ENCODE measurements around the gene GPR137B. TPM values are rescaled to one million over a fixed set of nuclear protein-coding genes. Genes with fewer than 3 reads are reported as not detected.

GPR137B gene
- total and polyA plus RNA-seq, 11 donors = 14.9 to 49.8 (median 43.7) TPM

- H3K27me3 ChIP-seq = no peaks in the 10 kb centered on the region
- ATAC-seq = no peak
- TF ChIP-seq POLR2A (IDR thresholded peaks at IDR 0.05) (no peak), CTCF (IDR thresholded peaks at IDR 0.05) (no peak)
- H3K36me3 ChIP-seq = peaks cover 0 to 8% (median 0%) of the 10 kb centered on the region in 9 donors
- 77 to 87% (median 80%) methylated on average over 5 of the region's 5 CpGs for WGBS, 4 donors
- H3K4me1 ChIP-seq = peaks cover 0 to 19% (median 7%) of the 10 kb centered on the region in 12 donors
- H3K9me3 ChIP-seq = no peaks in the 10 kb centered on the region
- H3K27ac ChIP-seq = no peak overlapping the region
- no peak for DNase-seq
- intact Hi-C loops (cut with DNase I) = no loop called here
- no peak overlapping the region for H3K4me3 ChIP-seq
These were observed 30.9 kb downstream of the GPR137B start for GRCh38 chr1:236173174-236173767.

- H3K4me3 ChIP-seq = no peak overlapping the region
- 92 to 95% (median 93%) methylated on average over 12 of the region's 12 CpGs for WGBS, 4 donors
- no peaks in the 10 kb centered on the region for H3K27me3 ChIP-seq
- no peak for ATAC-seq
- H3K9me3 ChIP-seq = no peaks in the 10 kb centered on the region
- no peak overlapping the region for H3K27ac ChIP-seq
- H3K4me1 ChIP-seq = peaks cover 0 to 9% (median 0%) of the 10 kb centered on the region in 12 donors
- intact Hi-C loops (cut with DNase I) = loop anchor here in 1 of 10 donors (5.0 kb wide), 1 partner anchor 68 kb away; no protein-coding TSS in a partner anchor
- no peak for DNase-seq
- TF ChIP-seq CTCF (IDR thresholded peaks at IDR 0.05) (no peak), POLR2A (IDR thresholded peaks at IDR 0.05) (no peak)
- peaks cover 0 to 21% (median 14%) of the 10 kb centered on the region in 9 donors for H3K36me3 ChIP-seq
These were observed 33.5 kb downstream of the GPR137B start for GRCh38 chr1:236175642-236176336.

- TF ChIP-seq CTCF (IDR thresholded peaks at IDR 0.05) (peak in 1 of 12 donors; percentile 12), POLR2A (IDR thresholded peaks at IDR 0.05) (no peak)
- no peak for DNase-seq
- intact Hi-C loops (cut with DNase I) = loop anchor here in 1 of 10 donors (5.0 kb wide), 1 partner anchor 69 kb away; no protein-coding TSS in a partner anchor
- no peak overlapping the region for H3K4me3 ChIP-seq
- H3K36me3 ChIP-seq = peaks cover 0 to 30% (median 23%) of the 10 kb centered on the region in 9 donors
- no peak overlapping the region for H3K27ac ChIP-seq
- H3K27me3 ChIP-seq = no peaks in the 10 kb centered on the region
- ATAC-seq = peak in 3 of 4 donors; percentile 66 to 91 (median 67)
- H3K9me3 ChIP-seq = no peaks in the 10 kb centered on the region
- 63 to 74% (median 67%) methylated on average over 18 of the region's 18 CpGs for WGBS, 4 donors
- peaks cover 0 to 9% (median 0%) of the 10 kb centered on the region in 12 donors for H3K4me1 ChIP-seq
These were observed 34.3 kb downstream of the GPR137B start for GRCh38 chr1:236176337-236177336.

Measured in heart left ventricle (tissue), 16 donors.